ENCODE data around the gene EYS.
A peak's percentile ranks its signal among the peaks of the same experiment; 100 is the strongest.

The EYS gene

GRCh38 chr6:64288351-64288750, 1418.7 kb downstream of the EYS start:
- POLR2A ChIA-PET = no interaction called here
- H3K9me3 ChIP-seq (ENCODE audit: control extremely low read depth in 1 of 5, control insufficient read depth in 4 of 5, insufficient read depth in 2 of 5, low read depth in 1 of 5, low read length in 4 of 5) = no peaks in the 10 kb centered on the region
- CTCF ChIA-PET = no interaction called here
- WGBS (ENCODE audit: insufficient coverage) = 11% methylated on average over 3 of the region's 3 CpGs
- H3K4me3 ChIP-seq (ENCODE audit: control insufficient read depth in 1 of 7, extremely low read depth in 1 of 7, insufficient read depth in 4 of 7, low read depth in 2 of 7, low read length in 6 of 7) = no peak overlapping the region
- no peak overlapping the region for H3K27ac ChIP-seq (ENCODE audit: insufficient read depth in 1 of 2, low read depth in 1 of 2, low read length in 2 of 2, poor library complexity in 1 of 2, severe bottlenecking in 2 of 2)
- no peaks in the 10 kb centered on the region for H3K36me3 ChIP-seq (ENCODE audit: control insufficient read depth in 4 of 4, insufficient read depth in 4 of 4, low read length in 3 of 4)
- no peaks in the 10 kb centered on the region for H3K4me1 ChIP-seq (ENCODE audit: control extremely low read depth in 1 of 4, control insufficient read depth in 4 of 4, insufficient read depth in 4 of 4, low read length in 3 of 4)
- peak; percentile 4 to 27 (median 12) for DNase-seq
- H3K27me3 ChIP-seq (replicated peaks in 2 of 5; ENCODE audit: control insufficient read depth in 4 of 5, insufficient read depth in 5 of 5, low read length in 4 of 5) = no peaks in the 10 kb centered on the region

GRCh38 chr6:64281167-64281566, 1425.9 kb downstream of the EYS start:
- no CpG with 5 or more reads among the region's 1 CpG for WGBS (ENCODE audit: insufficient coverage)
- CTCF ChIA-PET = interaction anchor here (0.7 to 2.3 kb wide), 2 partner anchors 8 to 49 kb away, joined by 3 to 11 read pairs; no protein-coding TSS in a partner anchor

GRCh38 chr6:64280569-64280968, 1426.5 kb downstream of the EYS start:
- POLR2A ChIA-PET = no interaction called here
- Histone ChIP-seq H3K9me3 (ENCODE audit: control extremely low read depth in 1 of 5, control insufficient read depth in 4 of 5, insufficient read depth in 2 of 5, low read depth in 1 of 5, low read length in 4 of 5) (no peaks in the 10 kb centered on the region), H3K4me3 (ENCODE audit: control insufficient read depth in 1 of 7, extremely low read depth in 1 of 7, insufficient read depth in 4 of 7, low read depth in 2 of 7, low read length in 6 of 7) (no peak overlapping the region), H3K4me1 (ENCODE audit: control extremely low read depth in 1 of 4, control insufficient read depth in 4 of 4, insufficient read depth in 4 of 4, low read length in 3 of 4) (no peaks in the 10 kb centered on the region), H3K27ac (ENCODE audit: insufficient read depth in 1 of 2, low read depth in 1 of 2, low read length in 2 of 2, poor library complexity in 1 of 2, severe bottlenecking in 2 of 2) (no peak overlapping the region), H3K36me3 (ENCODE audit: control insufficient read depth in 4 of 4, insufficient read depth in 4 of 4, low read length in 3 of 4) (no peaks in the 10 kb centered on the region), H3K27me3 (replicated peaks in 2 of 5; ENCODE audit: control insufficient read depth in 4 of 5, insufficient read depth in 5 of 5, low read length in 4 of 5) (no peaks in the 10 kb centered on the region)
- no CpG with 5 or more reads among the region's 1 CpG for WGBS (ENCODE audit: insufficient coverage)
- CTCF ChIA-PET = interaction anchor here (2.3 kb wide), 1 partner anchor 50 kb away, joined by 11 read pairs; no protein-coding TSS in a partner anchor
- peak; percentile 39 to 60 (median 57) for DNase-seq

More at GRCh38 chr6:64281167-64281566, 1425.9 kb downstream of the EYS start:
- DNase-seq = no peak
- Histone ChIP-seq H3K9me3 (ENCODE audit: control extremely low read depth in 1 of 5, control insufficient read depth in 4 of 5, insufficient read depth in 2 of 5, low read depth in 1 of 5, low read length in 4 of 5) (no peaks in the 10 kb centered on the region), H3K4me1 (ENCODE audit: control extremely low read depth in 1 of 4, control insufficient read depth in 4 of 4, insufficient read depth in 4 of 4, low read length in 3 of 4) (no peaks in the 10 kb centered on the region), H3K27me3 (replicated peaks in 2 of 5; ENCODE audit: control insufficient read depth in 4 of 5, insufficient read depth in 5 of 5, low read length in 4 of 5) (no peaks in the 10 kb centered on the region), H3K4me3 (ENCODE audit: control insufficient read depth in 1 of 7, extremely low read depth in 1 of 7, insufficient read depth in 4 of 7, low read depth in 2 of 7, low read length in 6 of 7) (no peak overlapping the region), H3K36me3 (ENCODE audit: control insufficient read depth in 4 of 4, insufficient read depth in 4 of 4, low read length in 3 of 4) (no peaks in the 10 kb centered on the region), H3K27ac (ENCODE audit: insufficient read depth in 1 of 2, low read depth in 1 of 2, low read length in 2 of 2, poor library complexity in 1 of 2, severe bottlenecking in 2 of 2) (no peak overlapping the region)
- POLR2A ChIA-PET = no interaction called here

- ChIA-PET CTCF (no interaction called here), POLR2A (no interaction called here)
- H3K27me3 ChIP-seq (replicated peaks in 2 of 5; ENCODE audit: control insufficient read depth in 4 of 5, insufficient read depth in 5 of 5, low read length in 4 of 5) = no peaks in the 10 kb centered on the region
- no peak for DNase-seq
- H3K36me3 ChIP-seq (ENCODE audit: control insufficient read depth in 4 of 4, insufficient read depth in 4 of 4, low read length in 3 of 4) = no peaks in the 10 kb centered on the region
- H3K27ac ChIP-seq (ENCODE audit: insufficient read depth in 1 of 2, low read depth in 1 of 2, low read length in 2 of 2, poor library complexity in 1 of 2, severe bottlenecking in 2 of 2) = no peak overlapping the region
- no peaks in the 10 kb centered on the region for H3K4me1 ChIP-seq (ENCODE audit: control extremely low read depth in 1 of 4, control insufficient read depth in 4 of 4, insufficient read depth in 4 of 4, low read length in 3 of 4)
- H3K9me3 ChIP-seq (ENCODE audit: control extremely low read depth in 1 of 5, control insufficient read depth in 4 of 5, insufficient read depth in 2 of 5, low read depth in 1 of 5, low read length in 4 of 5) = no peaks in the 10 kb centered on the region
- no CpG with 5 or more reads among the region's 5 CpGs for WGBS (ENCODE audit: insufficient coverage)
- no peak overlapping the region for H3K4me3 ChIP-seq (ENCODE audit: control insufficient read depth in 1 of 7, extremely low read depth in 1 of 7, insufficient read depth in 4 of 7, low read depth in 2 of 7, low read length in 6 of 7)
Measured at GRCh38 chr6:64270083-64270482, 1436.9 kb downstream of the EYS start.

GRCh38 chr6:64266351-64266821, 1440.6 kb downstream of the EYS start:
- POLR2A ChIA-PET = no interaction called here
- Histone ChIP-seq H3K27ac (ENCODE audit: insufficient read depth in 1 of 2, low read depth in 1 of 2, low read length in 2 of 2, poor library complexity in 1 of 2, severe bottlenecking in 2 of 2) (no peak overlapping the region), H3K27me3 (replicated peaks in 2 of 5; ENCODE audit: control insufficient read depth in 4 of 5, insufficient read depth in 5 of 5, low read length in 4 of 5) (no peaks in the 10 kb centered on the region), H3K36me3 (ENCODE audit: control insufficient read depth in 4 of 4, insufficient read depth in 4 of 4, low read length in 3 of 4) (no peaks in the 10 kb centered on the region), H3K4me1 (ENCODE audit: control extremely low read depth in 1 of 4, control insufficient read depth in 4 of 4, insufficient read depth in 4 of 4, low read length in 3 of 4) (peaks cover 0 to 5% (median under 1%) of the 10 kb centered on the region in 4 experiments), H3K9me3 (ENCODE audit: control extremely low read depth in 1 of 5, control insufficient read depth in 4 of 5, insufficient read depth in 2 of 5, low read depth in 1 of 5, low read length in 4 of 5) (no peaks in the 10 kb centered on the region), H3K4me3 (ENCODE audit: control insufficient read depth in 1 of 7, extremely low read depth in 1 of 7, insufficient read depth in 4 of 7, low read depth in 2 of 7, low read length in 6 of 7) (no peak overlapping the region)
- DNase-seq = no peak
- CTCF ChIA-PET = interaction anchor here (1.4 kb wide), 1 partner anchor 13 kb away, joined by 3 read pairs; no protein-coding TSS in a partner anchor
- WGBS (ENCODE audit: insufficient coverage) = 83% methylated on average over 1 of the region's 2 CpGs

GRCh38 chr6:64263778-64264177, 1443.2 kb downstream of the EYS start:
- no peaks in the 10 kb centered on the region for H3K27me3 ChIP-seq (replicated peaks in 2 of 5; ENCODE audit: control insufficient read depth in 4 of 5, insufficient read depth in 5 of 5, low read length in 4 of 5)
- peaks cover 0 to 5% (median under 1%) of the 10 kb centered on the region in 4 experiments for H3K4me1 ChIP-seq (ENCODE audit: control extremely low read depth in 1 of 4, control insufficient read depth in 4 of 4, insufficient read depth in 4 of 4, low read length in 3 of 4)
- H3K9me3 ChIP-seq (ENCODE audit: control extremely low read depth in 1 of 5, control insufficient read depth in 4 of 5, insufficient read depth in 2 of 5, low read depth in 1 of 5, low read length in 4 of 5) = no peaks in the 10 kb centered on the region
- ChIA-PET POLR2A (no interaction called here), CTCF (interaction anchor here (0.7 kb wide), 1 partner anchor 10 kb away, joined by 3 read pairs; no protein-coding TSS in a partner anchor)
- no peak for DNase-seq
- no peaks in the 10 kb centered on the region for H3K36me3 ChIP-seq (ENCODE audit: control insufficient read depth in 4 of 4, insufficient read depth in 4 of 4, low read length in 3 of 4)
- no peak overlapping the region for H3K4me3 ChIP-seq (ENCODE audit: control insufficient read depth in 1 of 7, extremely low read depth in 1 of 7, insufficient read depth in 4 of 7, low read depth in 2 of 7, low read length in 6 of 7)
- WGBS (ENCODE audit: insufficient coverage) = no CpG with 5 or more reads among the region's 1 CpG
- H3K27ac ChIP-seq (ENCODE audit: insufficient read depth in 1 of 2, low read depth in 1 of 2, low read length in 2 of 2, poor library complexity in 1 of 2, severe bottlenecking in 2 of 2) = no peak overlapping the region

- no CpG with 5 or more reads among the region's 4 CpGs for WGBS (ENCODE audit: insufficient coverage)
- no peak for DNase-seq
- Histone ChIP-seq H3K36me3 (ENCODE audit: control insufficient read depth in 4 of 4, insufficient read depth in 4 of 4, low read length in 3 of 4) (no peaks in the 10 kb centered on the region), H3K27me3 (replicated peaks in 2 of 5; ENCODE audit: control insufficient read depth in 4 of 5, insufficient read depth in 5 of 5, low read length in 4 of 5) (no peaks in the 10 kb centered on the region), H3K9me3 (ENCODE audit: control extremely low read depth in 1 of 5, control insufficient read depth in 4 of 5, insufficient read depth in 2 of 5, low read depth in 1 of 5, low read length in 4 of 5) (no peaks in the 10 kb centered on the region), H3K4me1 (ENCODE audit: control extremely low read depth in 1 of 4, control insufficient read depth in 4 of 4, insufficient read depth in 4 of 4, low read length in 3 of 4) (peaks cover 0 to 7% (median under 1%) of the 10 kb centered on the region in 4 experiments), H3K4me3 (ENCODE audit: control insufficient read depth in 1 of 7, extremely low read depth in 1 of 7, insufficient read depth in 4 of 7, low read depth in 2 of 7, low read length in 6 of 7) (no peak overlapping the region), H3K27ac (ENCODE audit: insufficient read depth in 1 of 2, low read depth in 1 of 2, low read length in 2 of 2, poor library complexity in 1 of 2, severe bottlenecking in 2 of 2) (no peak overlapping the region)
- ChIA-PET CTCF (no interaction called here), POLR2A (no interaction called here)
Measured at GRCh38 chr6:64259372-64259771, 1447.7 kb downstream of the EYS start.
